ENCODE measurements around the gene CST11.
"Not testable (repeated sequence)": the region's sequence is repeated elsewhere in the genome, so short reads cannot be mapped to it uniquely, and the experiment has no call there.

CST11 gene

GRCh38 chr20:23452776-23453175 is at the start of gene CST11:
Gene CST11, minus strand, starts transcription at chr20:23452876. Its CDS starts 65 bp downstream, at chr20:23452811.
- DNase-seq (ENCODE audit: low spot score), result no peak

GRCh38 chr20:23501926-23502325 is 49.2 kb upstream of the CST11 start:
- DNase-seq (ENCODE audit: low spot score), result no peak

- peak; percentile 28 for DNase-seq (ENCODE audit: low spot score)
These were observed 44.9 kb upstream of the CST11 start for GRCh38 chr20:23497536-23497935.

GRCh38 chr20:23493172-23493772 is 40.6 kb upstream of the CST11 start:
- no peak for DNase-seq (ENCODE audit: low spot score)

GRCh38 chr20:23492292-23492691 is 39.6 kb upstream of the CST11 start:
- DNase-seq (ENCODE audit: low spot score), result no peak

GRCh38 chr20:23490817-23491216 is 38.1 kb upstream of the CST11 start, which contains the start of gene CST8:
Gene CST8, plus strand, starts transcription at chr20:23491117. Its CDS starts 551 bp downstream, at chr20:23491668.
- DNase-seq (ENCODE audit: low spot score), result no peak

- no peak for DNase-seq (ENCODE audit: low spot score)
These were observed 36.3 kb upstream of the CST11 start for GRCh38 chr20:23488996-23489395.

GRCh38 chr20:23488470-23488869 is 35.8 kb upstream of the CST11 start:
- no peak for DNase-seq (ENCODE audit: low spot score)

GRCh38 chr20:23484081-23484480 is 31.4 kb upstream of the CST11 start:
- no peak for DNase-seq (ENCODE audit: low spot score)

GRCh38 chr20:23482138-23482537 is 29.5 kb upstream of the CST11 start:
- no peak for DNase-seq (ENCODE audit: low spot score)

- DNase-seq (ENCODE audit: low spot score), result no peak
These were observed 26.4 kb upstream of the CST11 start for GRCh38 chr20:23479043-23479442.

GRCh38 chr20:23477223-23477622 is 24.5 kb upstream of the CST11 start:
- no peak for DNase-seq (ENCODE audit: low spot score)

- no peak for DNase-seq (ENCODE audit: low spot score)
These were observed 23.5 kb upstream of the CST11 start for GRCh38 chr20:23476015-23476754.

- DNase-seq (ENCODE audit: low spot score), result no peak
These were observed 22.7 kb upstream of the CST11 start for GRCh38 chr20:23475395-23475794.

- DNase-seq (ENCODE audit: low spot score), result not testable (repeated sequence)
These were observed 20.6 kb upstream of the CST11 start for GRCh38 chr20:23473293-23473692.

GRCh38 chr20:23472306-23472705 is 19.6 kb upstream of the CST11 start:
- DNase-seq (ENCODE audit: low spot score), result not testable (repeated sequence)

GRCh38 chr20:23466961-23467360 is 14.3 kb upstream of the CST11 start:
- DNase-seq (ENCODE audit: low spot score), result not testable (repeated sequence)

GRCh38 chr20:23461180-23461579 is 8.5 kb upstream of the CST11 start:
- no peak for DNase-seq (ENCODE audit: low spot score)

GRCh38 chr20:23459461-23460150 is 6.9 kb upstream of the CST11 start:
- DNase-seq (ENCODE audit: low spot score), result no peak

GRCh38 chr20:23456873-23457272 is 4.2 kb upstream of the CST11 start:
- no peak for DNase-seq (ENCODE audit: low spot score)

- DNase-seq (ENCODE audit: low spot score), result no peak
These were observed 3.7 kb upstream of the CST11 start for GRCh38 chr20:23456409-23456808.

GRCh38 chr20:23455639-23456038 is 3.0 kb upstream of the CST11 start:
- DNase-seq (ENCODE audit: low spot score), result no peak

GRCh38 chr20:23454816-23455215 is 2.1 kb upstream of the CST11 start:
- DNase-seq (ENCODE audit: low spot score), result no peak

Measured in activated CD4-positive, alpha-beta T cell treated with anti-CD3 and anti-CD28 coated beads, Interleukin-2, Interleukin-4, amounts not matched to agents 100 ng/mL and 50 ng/mL, durations not matched to agents 16 hours and 8 hours (primary cell).